Measurements from ENCODE around the gene AADACL2. TPM values are rescaled to one million over a fixed set of nuclear protein-coding genes. Genes with fewer than 3 reads are reported as not detected.

Gene AADACL2, protein sequence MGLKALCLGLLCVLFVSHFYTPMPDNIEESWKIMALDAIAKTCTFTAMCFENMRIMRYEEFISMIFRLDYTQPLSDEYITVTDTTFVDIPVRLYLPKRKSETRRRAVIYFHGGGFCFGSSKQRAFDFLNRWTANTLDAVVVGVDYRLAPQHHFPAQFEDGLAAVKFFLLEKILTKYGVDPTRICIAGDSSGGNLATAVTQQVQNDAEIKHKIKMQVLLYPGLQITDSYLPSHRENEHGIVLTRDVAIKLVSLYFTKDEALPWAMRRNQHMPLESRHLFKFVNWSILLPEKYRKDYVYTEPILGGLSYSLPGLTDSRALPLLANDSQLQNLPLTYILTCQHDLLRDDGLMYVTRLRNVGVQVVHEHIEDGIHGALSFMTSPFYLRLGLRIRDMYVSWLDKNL
- under 0.01 TPM in 1 of 2 replicates, not detected in the other for total RNA-seq (2012; rRNA removed)

GRCh38 chr3:151733613-151734012 is at the start of gene AADACL2:
AADACL2 (plus strand) TSS chr3:151733927; CDS start chr3:151734036, 109 bp downstream.
- H3K9me3 ChIP-seq (replicated peaks; ENCODE audit: low read length), result no peaks in the 10 kb centered on the region
- no peak within 1 kb of the TSS for H3K4me2 ChIP-seq (ENCODE audit: low read length)
- no peak within 1 kb of the TSS for H3K9ac ChIP-seq (ENCODE audit: low read depth, low read length)
- H3K27me3 ChIP-seq (ENCODE audit: control insufficient read depth, insufficient read depth, low read length), result no peaks in the 10 kb centered on the region
- H3K4me1 ChIP-seq (ENCODE audit: control insufficient read depth, insufficient read depth, low read length), result no peaks in the 10 kb centered on the region
- no peaks in the 10 kb centered on the region for H3K36me3 ChIP-seq (ENCODE audit: insufficient read depth, low read length)
- H3K4me3 ChIP-seq (ENCODE audit: low read length), result no peak within 1 kb of the TSS

GRCh38 chr3:151684094-151684493 is 49.6 kb upstream of the AADACL2 start:
- Histone ChIP-seq H3K9me3 (replicated peaks; ENCODE audit: low read length) (no peaks in the 10 kb centered on the region), H3K4me3 (ENCODE audit: low read length) (no peak overlapping the region), H3K36me3 (ENCODE audit: insufficient read depth, low read length) (no peaks in the 10 kb centered on the region), H3K27me3 (ENCODE audit: control insufficient read depth, insufficient read depth, low read length) (no peaks in the 10 kb centered on the region), H3K9ac (ENCODE audit: low read depth, low read length) (no peak overlapping the region), H3K4me2 (ENCODE audit: low read length) (no peak overlapping the region), H3K4me1 (ENCODE audit: control insufficient read depth, insufficient read depth, low read length) (no peaks in the 10 kb centered on the region)

- Histone ChIP-seq H3K4me2 (ENCODE audit: low read length) (no peak overlapping the region), H3K27me3 (ENCODE audit: control insufficient read depth, insufficient read depth, low read length) (no peaks in the 10 kb centered on the region), H3K4me1 (ENCODE audit: control insufficient read depth, insufficient read depth, low read length) (no peaks in the 10 kb centered on the region), H3K9ac (ENCODE audit: low read depth, low read length) (no peak overlapping the region), H3K4me3 (ENCODE audit: low read length) (no peak overlapping the region), H3K9me3 (replicated peaks; ENCODE audit: low read length) (no peaks in the 10 kb centered on the region), H3K36me3 (ENCODE audit: insufficient read depth, low read length) (no peaks in the 10 kb centered on the region)
Observed at GRCh38 chr3:151686257-151686656, 47.5 kb upstream of the AADACL2 start.

GRCh38 chr3:151687076-151687475 is 46.7 kb upstream of the AADACL2 start:
- Histone ChIP-seq H3K4me2 (ENCODE audit: low read length) (no peak overlapping the region), H3K4me1 (ENCODE audit: control insufficient read depth, insufficient read depth, low read length) (no peaks in the 10 kb centered on the region), H3K9ac (ENCODE audit: low read depth, low read length) (no peak overlapping the region), H3K36me3 (ENCODE audit: insufficient read depth, low read length) (no peaks in the 10 kb centered on the region), H3K27me3 (ENCODE audit: control insufficient read depth, insufficient read depth, low read length) (no peaks in the 10 kb centered on the region), H3K9me3 (replicated peaks; ENCODE audit: low read length) (no peaks in the 10 kb centered on the region), H3K4me3 (ENCODE audit: low read length) (no peak overlapping the region)

- no peaks in the 10 kb centered on the region for H3K36me3 ChIP-seq (ENCODE audit: insufficient read depth, low read length)
- no peak overlapping the region for H3K9ac ChIP-seq (ENCODE audit: low read depth, low read length)
- no peak overlapping the region for H3K4me2 ChIP-seq (ENCODE audit: low read length)
- no peaks in the 10 kb centered on the region for H3K27me3 ChIP-seq (ENCODE audit: control insufficient read depth, insufficient read depth, low read length)
- H3K9me3 ChIP-seq (replicated peaks; ENCODE audit: low read length), result no peaks in the 10 kb centered on the region
- no peak overlapping the region for H3K4me3 ChIP-seq (ENCODE audit: low read length)
- H3K4me1 ChIP-seq (ENCODE audit: control insufficient read depth, insufficient read depth, low read length), result no peaks in the 10 kb centered on the region
Observed at GRCh38 chr3:151688571-151688970, 45.2 kb upstream of the AADACL2 start.

DNA sequence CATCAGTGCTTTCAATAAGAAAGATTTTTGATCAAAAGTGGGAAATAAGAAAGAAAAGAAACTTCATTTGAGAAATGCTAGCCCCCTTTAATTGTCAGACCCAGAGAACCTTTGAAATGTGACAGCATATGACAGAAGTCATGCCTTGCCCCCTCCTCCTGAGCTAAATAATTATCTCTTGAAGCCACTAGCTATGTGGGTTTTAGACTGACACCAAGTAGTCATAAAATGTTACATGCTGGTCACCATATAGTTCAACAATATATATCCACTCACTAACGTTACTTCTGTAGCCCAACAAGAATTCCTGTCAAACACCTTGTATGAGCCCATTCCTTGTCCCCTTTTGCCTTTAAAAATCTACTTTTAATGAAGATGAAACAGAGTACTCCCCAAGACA is 43.1 kb upstream of the AADACL2 start:
- H3K36me3 ChIP-seq (ENCODE audit: insufficient read depth, low read length), result no peaks in the 10 kb centered on the region
- H3K9me3 ChIP-seq (replicated peaks; ENCODE audit: low read length), result no peaks in the 10 kb centered on the region
- H3K4me2 ChIP-seq (ENCODE audit: low read length), result no peak overlapping the region
- H3K4me1 ChIP-seq (ENCODE audit: control insufficient read depth, insufficient read depth, low read length), result no peaks in the 10 kb centered on the region
- H3K27me3 ChIP-seq (ENCODE audit: control insufficient read depth, insufficient read depth, low read length), result no peaks in the 10 kb centered on the region
- no peak overlapping the region for H3K4me3 ChIP-seq (ENCODE audit: low read length)
- H3K9ac ChIP-seq (ENCODE audit: low read depth, low read length), result no peak overlapping the region

GRCh38 chr3:151697496-151697895 is 36.2 kb upstream of the AADACL2 start:
- Histone ChIP-seq H3K4me1 (ENCODE audit: control insufficient read depth, insufficient read depth, low read length) (no peaks in the 10 kb centered on the region), H3K9ac (ENCODE audit: low read depth, low read length) (no peak overlapping the region), H3K36me3 (ENCODE audit: insufficient read depth, low read length) (no peaks in the 10 kb centered on the region), H3K4me2 (ENCODE audit: low read length) (no peak overlapping the region), H3K27me3 (ENCODE audit: control insufficient read depth, insufficient read depth, low read length) (no peaks in the 10 kb centered on the region), H3K4me3 (ENCODE audit: low read length) (no peak overlapping the region), H3K9me3 (replicated peaks; ENCODE audit: low read length) (no peaks in the 10 kb centered on the region)

DNA sequence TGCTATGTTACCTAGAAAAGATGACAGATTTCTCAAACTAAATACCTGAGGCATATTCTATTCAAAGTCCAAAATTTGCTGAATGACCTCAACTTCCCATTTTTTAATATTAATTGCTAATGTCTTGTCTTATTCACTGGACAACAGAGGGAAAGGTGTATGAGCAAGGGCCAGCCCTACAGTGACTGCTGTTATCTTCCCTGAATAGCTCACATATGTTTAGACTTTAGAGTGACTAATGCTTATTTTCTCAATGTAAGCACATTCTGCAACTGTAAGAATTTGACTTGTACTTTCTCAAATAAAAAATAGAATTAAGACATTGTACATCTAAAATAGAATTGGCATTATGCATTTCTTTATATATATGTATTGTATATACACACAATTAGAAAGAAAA is 26.5 kb upstream of the AADACL2 start:
- Histone ChIP-seq H3K4me3 (ENCODE audit: low read length) (no peak overlapping the region), H3K4me2 (ENCODE audit: low read length) (no peak overlapping the region), H3K27me3 (ENCODE audit: control insufficient read depth, insufficient read depth, low read length) (no peaks in the 10 kb centered on the region), H3K9me3 (replicated peaks; ENCODE audit: low read length) (no peaks in the 10 kb centered on the region), H3K4me1 (ENCODE audit: control insufficient read depth, insufficient read depth, low read length) (no peaks in the 10 kb centered on the region), H3K36me3 (ENCODE audit: insufficient read depth, low read length) (no peaks in the 10 kb centered on the region), H3K9ac (ENCODE audit: low read depth, low read length) (no peak overlapping the region)

GRCh38 chr3:151708868-151709267 is 24.9 kb upstream of the AADACL2 start:
- H3K9ac ChIP-seq (ENCODE audit: low read depth, low read length), result no peak overlapping the region

GRCh38 chr3:151709847-151710246 is 23.9 kb upstream of the AADACL2 start:
- H3K4me1 ChIP-seq (ENCODE audit: control insufficient read depth, insufficient read depth, low read length), result no peaks in the 10 kb centered on the region
- no peaks in the 10 kb centered on the region for H3K36me3 ChIP-seq (ENCODE audit: insufficient read depth, low read length)
- H3K4me2 ChIP-seq (ENCODE audit: low read length), result no peak overlapping the region
- H3K9ac ChIP-seq (ENCODE audit: low read depth, low read length), result no peak overlapping the region
- H3K27me3 ChIP-seq (ENCODE audit: control insufficient read depth, insufficient read depth, low read length), result no peaks in the 10 kb centered on the region
- no peaks in the 10 kb centered on the region for H3K9me3 ChIP-seq (replicated peaks; ENCODE audit: low read length)
- no peak overlapping the region for H3K4me3 ChIP-seq (ENCODE audit: low read length)

More at GRCh38 chr3:151708868-151709267, 24.9 kb upstream of the AADACL2 start:
- H3K4me3 ChIP-seq (ENCODE audit: low read length), result no peak overlapping the region
- no peaks in the 10 kb centered on the region for H3K27me3 ChIP-seq (ENCODE audit: control insufficient read depth, insufficient read depth, low read length)
- no peaks in the 10 kb centered on the region for H3K9me3 ChIP-seq (replicated peaks; ENCODE audit: low read length)
- no peak overlapping the region for H3K4me2 ChIP-seq (ENCODE audit: low read length)
- H3K4me1 ChIP-seq (ENCODE audit: control insufficient read depth, insufficient read depth, low read length), result no peaks in the 10 kb centered on the region
- no peaks in the 10 kb centered on the region for H3K36me3 ChIP-seq (ENCODE audit: insufficient read depth, low read length)

GRCh38 chr3:151721294-151721693 is 12.4 kb upstream of the AADACL2 start:
- H3K9ac ChIP-seq (ENCODE audit: low read depth, low read length), result no peak overlapping the region
- no peak overlapping the region for H3K4me2 ChIP-seq (ENCODE audit: low read length)
- no peak overlapping the region for H3K4me3 ChIP-seq (ENCODE audit: low read length)
- H3K27me3 ChIP-seq (ENCODE audit: control insufficient read depth, insufficient read depth, low read length), result no peaks in the 10 kb centered on the region
- no peaks in the 10 kb centered on the region for H3K36me3 ChIP-seq (ENCODE audit: insufficient read depth, low read length)
- no peaks in the 10 kb centered on the region for H3K9me3 ChIP-seq (replicated peaks; ENCODE audit: low read length)
- H3K4me1 ChIP-seq (ENCODE audit: control insufficient read depth, insufficient read depth, low read length), result no peaks in the 10 kb centered on the region

GRCh38 chr3:151722856-151723255 is 10.9 kb upstream of the AADACL2 start:
- Histone ChIP-seq H3K27me3 (ENCODE audit: control insufficient read depth, insufficient read depth, low read length) (no peaks in the 10 kb centered on the region), H3K4me3 (ENCODE audit: low read length) (no peak overlapping the region), H3K9me3 (replicated peaks; ENCODE audit: low read length) (no peaks in the 10 kb centered on the region), H3K4me2 (ENCODE audit: low read length) (no peak overlapping the region), H3K36me3 (ENCODE audit: insufficient read depth, low read length) (no peaks in the 10 kb centered on the region), H3K9ac (ENCODE audit: low read depth, low read length) (no peak overlapping the region), H3K4me1 (ENCODE audit: control insufficient read depth, insufficient read depth, low read length) (no peaks in the 10 kb centered on the region)

All from skeletal muscle satellite cell (primary cell).